Measurements from ENCODE around the gene PICK1.

DNA sequence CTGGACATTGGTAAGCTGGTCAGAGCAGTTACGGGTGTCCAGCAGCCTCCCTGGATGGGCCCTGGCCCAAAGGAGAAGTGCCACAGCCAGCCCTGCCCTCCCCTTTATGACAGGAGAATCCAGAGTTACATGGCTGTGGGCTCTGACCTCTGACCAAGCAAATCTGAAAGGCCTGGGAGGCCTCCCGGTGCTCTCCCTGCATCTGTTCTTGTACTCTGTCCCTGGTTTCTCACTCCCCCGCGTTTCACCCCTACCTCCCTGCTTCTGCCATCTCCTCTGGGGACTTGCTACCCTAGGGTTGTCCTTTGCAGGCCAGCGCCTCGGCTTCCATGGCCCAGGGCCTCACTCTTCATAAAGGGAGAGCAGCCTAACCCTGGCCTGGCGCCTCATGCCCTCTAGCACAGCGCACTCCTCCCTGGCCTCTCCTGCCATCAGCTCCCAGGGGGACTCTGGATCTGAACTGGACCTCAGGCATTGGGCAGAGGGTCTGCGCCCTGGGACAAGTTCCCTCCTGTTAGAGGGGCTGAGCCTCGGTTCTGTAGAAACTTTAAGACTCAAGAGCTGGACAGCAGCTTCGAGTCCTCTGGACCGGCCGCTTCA is 10.7 kb downstream of the PICK1 start:
- TF ChIP-seq, protein P1, sequence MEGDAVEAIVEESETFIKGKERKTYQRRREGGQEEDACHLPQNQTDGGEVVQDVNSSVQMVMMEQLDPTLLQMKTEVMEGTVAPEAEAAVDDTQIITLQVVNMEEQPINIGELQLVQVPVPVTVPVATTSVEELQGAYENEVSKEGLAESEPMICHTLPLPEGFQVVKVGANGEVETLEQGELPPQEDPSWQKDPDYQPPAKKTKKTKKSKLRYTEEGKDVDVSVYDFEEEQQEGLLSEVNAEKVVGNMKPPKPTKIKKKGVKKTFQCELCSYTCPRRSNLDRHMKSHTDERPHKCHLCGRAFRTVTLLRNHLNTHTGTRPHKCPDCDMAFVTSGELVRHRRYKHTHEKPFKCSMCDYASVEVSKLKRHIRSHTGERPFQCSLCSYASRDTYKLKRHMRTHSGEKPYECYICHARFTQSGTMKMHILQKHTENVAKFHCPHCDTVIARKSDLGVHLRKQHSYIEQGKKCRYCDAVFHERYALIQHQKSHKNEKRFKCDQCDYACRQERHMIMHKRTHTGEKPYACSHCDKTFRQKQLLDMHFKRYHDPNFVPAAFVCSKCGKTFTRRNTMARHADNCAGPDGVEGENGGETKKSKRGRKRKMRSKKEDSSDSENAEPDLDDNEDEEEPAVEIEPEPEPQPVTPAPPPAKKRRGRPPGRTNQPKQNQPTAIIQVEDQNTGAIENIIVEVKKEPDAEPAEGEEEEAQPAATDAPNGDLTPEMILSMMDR (IDR thresholded peaks at IDR 0.05): no peak
- TF ChIP-seq POLR2A (IDR thresholded peaks at IDR 0.05): no peak
